ENCODE measurements around the gene ITGB4. TPM values are rescaled to one million over a fixed set of nuclear protein-coding genes. Genes with fewer than 3 reads are reported as not detected.

Gene ITGB4
- total and polyA plus RNA-seq, 2 experiments from 2014 or later, result 6.1 to 9.7 TPM

DNA sequence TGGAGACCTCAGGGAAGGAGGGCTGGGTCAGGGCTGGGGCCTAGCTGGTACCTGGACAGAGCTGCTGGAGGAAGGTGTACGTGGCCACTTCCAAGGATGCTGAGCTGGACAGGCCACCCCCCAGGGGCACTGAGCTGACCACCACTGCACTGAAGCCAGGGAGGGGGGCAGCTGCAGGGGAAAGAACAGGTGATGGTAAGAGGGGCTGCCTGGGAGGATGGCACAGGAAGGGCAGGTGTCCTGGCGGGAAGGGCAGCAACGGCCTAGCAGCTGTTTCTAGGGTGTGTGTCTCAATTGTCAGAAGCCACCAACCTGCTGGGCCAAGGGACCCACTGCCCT, 42.0 kb downstream of the ITGB4 start (continued):
- TF ChIP-seq, protein P1, sequence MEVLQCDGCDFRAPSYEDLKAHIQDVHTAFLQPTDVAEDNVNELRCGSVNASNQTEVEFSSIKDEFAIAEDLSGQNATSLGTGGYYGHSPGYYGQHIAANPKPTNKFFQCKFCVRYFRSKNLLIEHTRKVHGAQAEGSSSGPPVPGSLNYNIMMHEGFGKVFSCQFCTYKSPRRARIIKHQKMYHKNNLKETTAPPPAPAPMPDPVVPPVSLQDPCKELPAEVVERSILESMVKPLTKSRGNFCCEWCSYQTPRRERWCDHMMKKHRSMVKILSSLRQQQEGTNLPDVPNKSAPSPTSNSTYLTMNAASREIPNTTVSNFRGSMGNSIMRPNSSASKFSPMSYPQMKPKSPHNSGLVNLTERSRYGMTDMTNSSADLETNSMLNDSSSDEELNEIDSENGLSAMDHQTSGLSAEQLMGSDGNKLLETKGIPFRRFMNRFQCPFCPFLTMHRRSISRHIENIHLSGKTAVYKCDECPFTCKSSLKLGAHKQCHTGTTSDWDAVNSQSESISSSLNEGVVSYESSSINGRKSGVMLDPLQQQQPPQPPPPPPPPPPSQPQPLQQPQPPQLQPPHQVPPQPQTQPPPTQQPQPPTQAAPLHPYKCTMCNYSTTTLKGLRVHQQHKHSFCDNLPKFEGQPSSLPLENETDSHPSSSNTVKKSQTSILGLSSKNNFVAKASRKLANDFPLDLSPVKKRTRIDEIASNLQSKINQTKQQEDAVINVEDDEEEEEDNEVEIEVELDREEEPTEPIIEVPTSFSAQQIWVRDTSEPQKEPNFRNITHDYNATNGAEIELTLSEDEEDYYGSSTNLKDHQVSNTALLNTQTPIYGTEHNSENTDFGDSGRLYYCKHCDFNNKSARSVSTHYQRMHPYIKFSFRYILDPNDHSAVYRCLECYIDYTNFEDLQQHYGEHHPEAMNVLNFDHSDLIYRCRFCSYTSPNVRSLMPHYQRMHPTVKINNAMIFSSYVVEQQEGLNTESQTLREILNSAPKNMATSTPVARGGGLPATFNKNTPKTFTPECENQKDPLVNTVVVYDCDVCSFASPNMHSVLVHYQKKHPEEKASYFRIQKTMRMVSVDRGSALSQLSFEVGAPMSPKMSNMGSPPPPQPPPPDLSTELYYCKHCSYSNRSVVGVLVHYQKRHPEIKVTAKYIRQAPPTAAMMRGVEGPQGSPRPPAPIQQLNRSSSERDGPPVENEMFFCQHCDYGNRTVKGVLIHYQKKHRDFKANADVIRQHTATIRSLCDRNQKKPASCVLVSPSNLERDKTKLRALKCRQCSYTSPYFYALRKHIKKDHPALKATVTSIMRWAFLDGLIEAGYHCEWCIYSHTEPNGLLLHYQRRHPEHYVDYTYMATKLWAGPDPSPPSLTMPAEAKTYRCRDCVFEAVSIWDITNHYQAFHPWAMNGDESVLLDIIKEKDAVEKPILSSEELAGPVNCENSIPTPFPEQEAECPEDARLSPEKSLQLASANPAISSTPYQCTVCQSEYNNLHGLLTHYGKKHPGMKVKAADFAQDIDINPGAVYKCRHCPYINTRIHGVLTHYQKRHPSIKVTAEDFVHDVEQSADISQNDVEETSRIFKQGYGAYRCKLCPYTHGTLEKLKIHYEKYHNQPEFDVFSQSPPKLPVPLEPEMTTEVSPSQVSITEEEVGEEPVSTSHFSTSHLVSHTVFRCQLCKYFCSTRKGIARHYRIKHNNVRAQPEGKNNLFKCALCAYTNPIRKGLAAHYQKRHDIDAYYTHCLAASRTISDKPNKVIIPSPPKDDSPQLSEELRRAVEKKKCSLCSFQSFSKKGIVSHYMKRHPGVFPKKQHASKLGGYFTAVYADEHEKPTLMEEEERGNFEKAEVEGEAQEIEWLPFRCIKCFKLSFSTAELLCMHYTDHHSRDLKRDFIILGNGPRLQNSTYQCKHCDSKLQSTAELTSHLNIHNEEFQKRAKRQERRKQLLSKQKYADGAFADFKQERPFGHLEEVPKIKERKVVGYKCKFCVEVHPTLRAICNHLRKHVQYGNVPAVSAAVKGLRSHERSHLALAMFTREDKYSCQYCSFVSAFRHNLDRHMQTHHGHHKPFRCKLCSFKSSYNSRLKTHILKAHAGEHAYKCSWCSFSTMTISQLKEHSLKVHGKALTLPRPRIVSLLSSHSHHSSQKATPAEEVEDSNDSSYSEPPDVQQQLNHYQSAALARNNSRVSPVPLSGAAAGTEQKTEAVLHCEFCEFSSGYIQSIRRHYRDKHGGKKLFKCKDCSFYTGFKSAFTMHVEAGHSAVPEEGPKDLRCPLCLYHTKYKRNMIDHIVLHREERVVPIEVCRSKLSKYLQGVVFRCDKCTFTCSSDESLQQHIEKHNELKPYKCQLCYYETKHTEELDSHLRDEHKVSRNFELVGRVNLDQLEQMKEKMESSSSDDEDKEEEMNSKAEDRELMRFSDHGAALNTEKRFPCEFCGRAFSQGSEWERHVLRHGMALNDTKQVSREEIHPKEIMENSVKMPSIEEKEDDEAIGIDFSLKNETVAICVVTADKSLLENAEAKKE (CRISPR knock-in tag; IDR thresholded peaks at IDR 0.05), result no peak
- TF ChIP-seq EZH2phosphoT487 (IDR thresholded peaks at IDR 0.05; ENCODE audit: unreplicated experiment), result no peak

DNA sequence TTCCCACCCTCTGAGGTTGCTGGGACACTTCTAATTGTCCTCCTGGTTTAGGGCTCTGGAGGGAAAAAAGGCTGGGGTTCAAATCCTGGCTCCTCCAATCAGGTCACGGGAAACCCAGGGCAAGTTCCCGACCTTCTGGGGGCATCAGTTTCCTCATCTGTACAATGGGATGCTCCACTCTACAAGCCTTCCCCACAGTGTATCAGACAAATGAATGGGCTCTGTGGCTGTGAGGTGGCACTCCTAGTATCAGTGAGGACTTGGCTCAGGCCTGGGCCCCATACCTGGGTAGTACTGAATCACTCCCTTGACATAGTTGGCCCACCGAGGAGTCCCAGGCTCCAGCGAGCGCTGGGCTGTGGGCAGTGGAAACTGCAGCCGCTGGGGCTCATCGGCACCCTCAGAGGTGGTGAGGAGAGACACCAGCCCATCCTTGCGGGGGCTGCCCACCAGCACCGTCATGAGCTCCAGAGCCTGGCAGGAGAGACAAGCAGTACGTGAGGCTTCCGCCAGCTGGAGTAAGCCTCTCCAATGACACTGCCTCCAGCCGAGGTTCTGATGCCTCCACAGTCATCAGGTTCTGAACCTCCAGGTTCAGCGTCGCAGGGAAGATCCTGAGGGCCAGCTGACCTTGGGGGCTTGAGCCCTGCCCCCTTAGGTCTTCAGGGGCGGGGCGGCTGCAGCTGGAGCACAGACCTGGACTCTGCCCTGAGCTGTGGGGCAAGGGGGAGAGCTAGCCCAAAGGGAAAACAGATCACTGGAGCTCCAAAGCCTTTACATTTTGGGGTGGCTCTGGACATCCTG, 42.6 kb downstream of the ITGB4 start:
- Histone ChIP-seq H3K4me1 (ENCODE audit: insufficient read depth) (peaks cover 3% of the 10 kb centered on the region; the same call in 1 of the 2 replicates), H3F3A (replicated peaks; ENCODE audit: low read depth) (peaks cover 4% of the 10 kb centered on the region), H4K20me1 (replicated peaks; ENCODE audit: insufficient read depth) (0 out of 2 replicates have a peak, but pooled peaks cover 3% of the 10 kb centered on the region), H2AFZ (peak overlapping the region; percentile 99), H3K36me3 (ENCODE audit: insufficient read depth) (no peaks in the 10 kb centered on the region), H3K79me2 (replicated peaks; ENCODE audit: insufficient read depth) (no peaks in the 10 kb centered on the region), H3K4me3 (peak overlapping the region; percentile 90), H3K27me3 (ENCODE audit: insufficient read depth) (no peaks in the 10 kb centered on the region), H3K4me2 (peak overlapping the region; percentile 87), H3K27ac (ENCODE audit: low read depth) (no peak overlapping the region), H3K9me2 (ENCODE audit: insufficient read depth) (no peaks in the 10 kb centered on the region)
- Mint-ChIP-seq H3K27ac (no peak overlapping the region), H3K4me3 (peak overlapping the region; percentile 76), H3K36me3 (ENCODE audit: low read depth) (no peaks in the 10 kb centered on the region; the same call in 2 of the 3 replicates), H3K9me3 (no peaks in the 10 kb centered on the region; the same call in 2 of the 3 replicates), H3K27me3 (ENCODE audit: insufficient read depth, low read depth, poor library complexity) (peaks cover 14% of the 10 kb centered on the region), H3K4me1 (peaks cover 9% of the 10 kb centered on the region)
- DNase-seq (ENCODE audit: low spot score), result no peak
- peak; percentile 7 for ATAC-seq
- TF ChIP-seq STAT1 (IDR thresholded peaks at IDR 0.05; ENCODE audit: unreplicated experiment), result no peak
- no peak for TF ChIP-seq ZNF331 (CRISPR knock-in tag; IDR thresholded peaks at IDR 0.05; ENCODE audit: low read depth)
- TF ChIP-seq POLR2AphosphoS5 (IDR thresholded peaks at IDR 0.05; ENCODE audit: low read depth), result no peak
- no peak for TF ChIP-seq NANOG (IDR thresholded peaks at IDR 0.05; ENCODE audit: borderline replicate concordance)
- TF ChIP-seq CREB1 (CRISPR knock-in tag; IDR thresholded peaks at IDR 0.05; ENCODE audit: low read depth), result no peak
- TF ChIP-seq, protein P2, sequence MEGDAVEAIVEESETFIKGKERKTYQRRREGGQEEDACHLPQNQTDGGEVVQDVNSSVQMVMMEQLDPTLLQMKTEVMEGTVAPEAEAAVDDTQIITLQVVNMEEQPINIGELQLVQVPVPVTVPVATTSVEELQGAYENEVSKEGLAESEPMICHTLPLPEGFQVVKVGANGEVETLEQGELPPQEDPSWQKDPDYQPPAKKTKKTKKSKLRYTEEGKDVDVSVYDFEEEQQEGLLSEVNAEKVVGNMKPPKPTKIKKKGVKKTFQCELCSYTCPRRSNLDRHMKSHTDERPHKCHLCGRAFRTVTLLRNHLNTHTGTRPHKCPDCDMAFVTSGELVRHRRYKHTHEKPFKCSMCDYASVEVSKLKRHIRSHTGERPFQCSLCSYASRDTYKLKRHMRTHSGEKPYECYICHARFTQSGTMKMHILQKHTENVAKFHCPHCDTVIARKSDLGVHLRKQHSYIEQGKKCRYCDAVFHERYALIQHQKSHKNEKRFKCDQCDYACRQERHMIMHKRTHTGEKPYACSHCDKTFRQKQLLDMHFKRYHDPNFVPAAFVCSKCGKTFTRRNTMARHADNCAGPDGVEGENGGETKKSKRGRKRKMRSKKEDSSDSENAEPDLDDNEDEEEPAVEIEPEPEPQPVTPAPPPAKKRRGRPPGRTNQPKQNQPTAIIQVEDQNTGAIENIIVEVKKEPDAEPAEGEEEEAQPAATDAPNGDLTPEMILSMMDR (conservative IDR thresholded peaks at IDR 0.05; ENCODE audit: low read depth in 2 of 2), result no peak
- TF ChIP-seq EZH2phosphoT487 (IDR thresholded peaks at IDR 0.05; ENCODE audit: unreplicated experiment), result no peak

Measured in GM23338 (cell line).